DMS153 treated with DMSO at 0.1 percent for 48 hours (cell line): ENCODE measurements around the gene MRPS7.

ENCODE experiments used
- DNase-seq: peaks from one replicate; lab custom pipeline; 2025; ENCODE audit not compliant: unreplicated experiment; lab: John Stamatoyannopoulos, UW

Gene MRPS7

GRCh38 chr17:75307957-75308731 is 46.5 kb downstream of the MRPS7 start:
- no peak for DNase-seq

GRCh38 chr17:75308732-75309629 is 47.3 kb downstream of the MRPS7 start:
- DNase-seq = no peak

GRCh38 chr17:75313941-75314551 is 52.4 kb downstream of the MRPS7 start:
- DNase-seq = no peak

- no peak for DNase-seq
These were observed 54.0 kb downstream of the MRPS7 start for GRCh38 chr17:75315541-75316243.
